Neural progenitor cell (in vitro differentiated cells): ENCODE results near the gene MINDY3. TPM values are rescaled to one million over a fixed set of nuclear protein-coding genes. Genes with fewer than 3 reads are reported as not detected.

Source experiments
- DNase-seq: peaks from one replicate; pipeline ENCODE4 v3.0.0-alpha.2; 2016; ENCODE audit warnings: low spot score
- H2AFZ ChIP-seq: fragments of 200-600 bp; sonication (generic); replicated peaks from 2 replicates; pipeline ENCODE4 v1.6.1; 2016; ENCODE audit warnings: antibody characterized with exemption
- H3F3A ChIP-seq: fragments of 200-600 bp; sonication (generic); 2 replicates; pipeline ENCODE4 v1.6.1; 2016; ENCODE audit warnings: antibody characterized with exemption, low read depth
- H3K27ac ChIP-seq: fragments of 200-600 bp; sonication (generic); 2 replicates; pipeline ENCODE4 v1.5.1; 2016; ENCODE audit warnings: mild to moderate bottlenecking
- H3K27me3 ChIP-seq: fragments of 200-600 bp; sonication (generic); 2 replicates; pipeline ENCODE4 v1.6.1; 2016; ENCODE audit warnings: mild to moderate bottlenecking, moderate library complexity
- H3K36me3 ChIP-seq: fragments of 200-600 bp; sonication (generic); 2 replicates; pipeline ENCODE4 v1.5.1; 2016
- H3K4me1 ChIP-seq: fragments of 200-600 bp; sonication (generic); 2 replicates; pipeline ENCODE4 v1.6.1; 2016; ENCODE audit warnings: mixed run types
- H3K4me2 ChIP-seq: fragments of 200-600 bp; sonication (generic); 2 replicates; pipeline ENCODE4 v1.6.1; 2016
- H3K4me3 ChIP-seq: fragments of 200-600 bp; sonication (generic); 2 replicates; pipeline ENCODE4 v1.5.1; 2016
- H3K79me2 ChIP-seq: fragments of 200-600 bp; sonication (generic); 2 replicates; pipeline ENCODE4 v1.6.1; 2016; ENCODE audit warnings: low read depth
- H3K9ac ChIP-seq: fragments of 200-600 bp; sonication (generic); 2 replicates; pipeline ENCODE4 v1.6.1; 2016
- H3K9me3 ChIP-seq: fragments of 200-600 bp; sonication (generic); 2 replicates; pipeline ENCODE4 v1.5.1; 2016; ENCODE audit warnings: low read depth
- H4K20me1 ChIP-seq: fragments of 200-600 bp; sonication (generic); 2 replicates; pipeline ENCODE4 v1.6.1; 2016; ENCODE audit warnings: low read depth
- H3K27ac Mint-ChIP-seq: 3 replicates; pipeline ENCODE4 v1.8.0; 2021; ENCODE audit warnings: mixed read lengths
- H3K27me3 Mint-ChIP-seq: 2 replicates; pipeline ENCODE4 v1.8.0; 2022; ENCODE audit warnings: low read depth, mild to moderate bottlenecking, inconsistent platforms, moderate library complexity, mixed read lengths; ENCODE audit not compliant: insufficient read depth
- H3K36me3 Mint-ChIP-seq: 3 replicates; pipeline ENCODE4 v1.8.0; 2021; ENCODE audit warnings: mixed read lengths
- H3K4me1 Mint-ChIP-seq: 3 replicates; pipeline ENCODE4 v1.8.0; 2021; ENCODE audit warnings: mixed read lengths
- H3K4me3 Mint-ChIP-seq: 3 replicates; pipeline ENCODE4 v1.8.0; 2021; ENCODE audit warnings: mild to moderate bottlenecking, moderate library complexity, mixed read lengths
- H3K9me3 Mint-ChIP-seq: 3 replicates; pipeline ENCODE4 v1.8.0; 2020; ENCODE audit warnings: mixed read lengths
- EZH2 ChIP-seq: fragments of 200-600 bp; sonication (generic); IDR thresholded peaks from 2 replicates; pipeline ENCODE4 v1.6.1; 2017; ENCODE audit warnings: antibody characterized with exemption, mild to moderate bottlenecking, moderate library complexity
- EZH2phosphoT487 ChIP-seq: fragments of 200-600 bp; sonication (generic); IDR thresholded peaks from 2 replicates; pipeline ENCODE4 v1.6.1; 2017; ENCODE audit warnings: antibody characterized with exemption
- total RNA-seq: library from RNA; depleted of rRNA; stranded (reverse); fragments of >200 nt; gene quantifications from 2 replicates; pipeline ENCODE4 v1.2.3, GENCODE V29; 2015; ENCODE audit warnings: low replicate concordance
- TF ChIP-seq, protein P1 (sequence below): fragments of 200-600 bp; sonication (generic); IDR thresholded peaks from 2 replicates; pipeline ENCODE4 v1.5.1; 2017; ENCODE audit warnings: antibody characterized with exemption, mild to moderate bottlenecking

Gene MINDY3
- total RNA-seq, 1 donor from 2014 or later = 28.2 TPM

DNA sequence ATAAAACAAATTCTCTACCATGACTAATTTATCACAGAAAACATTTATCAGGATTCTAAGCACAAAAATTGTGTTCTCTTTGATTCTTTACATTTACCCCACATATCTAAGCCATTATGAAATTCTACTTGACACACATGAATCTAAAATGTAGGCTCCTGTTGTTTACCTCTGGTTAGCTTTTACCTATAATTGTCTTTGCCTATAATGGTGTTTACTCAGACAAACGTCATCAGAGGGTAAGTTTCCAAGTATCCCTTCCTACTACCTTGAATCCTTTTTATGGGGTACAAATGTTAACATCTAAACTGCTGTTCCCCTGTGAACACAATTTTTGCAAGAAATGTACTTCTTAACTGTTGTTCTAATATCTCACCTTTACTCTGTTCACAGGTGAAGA is 63.5 kb downstream of the MINDY3 start:
- Histone ChIP-seq H3K4me1 (no peaks in the 10 kb centered on the region), H2AFZ (no peak overlapping the region), H3K9ac (no peak overlapping the region), H3K79me2 (no peaks in the 10 kb centered on the region), H3K36me3 (no peaks in the 10 kb centered on the region), H3F3A (no peaks in the 10 kb centered on the region), H3K4me3 (no peak overlapping the region), H3K9me3 (no peaks in the 10 kb centered on the region), H3K27ac (no peak overlapping the region), H3K27me3 (no peaks in the 10 kb centered on the region), H3K4me2 (no peak overlapping the region), H4K20me1 (no peaks in the 10 kb centered on the region)
- Mint-ChIP-seq H3K4me3 (no peak overlapping the region), H3K4me1 (no peaks in the 10 kb centered on the region), H3K27ac (no peak overlapping the region), H3K27me3 (no peaks in the 10 kb centered on the region), H3K9me3 (peaks cover 4% of the 10 kb centered on the region), H3K36me3 (peaks cover 16% of the 10 kb centered on the region)
- DNase-seq = no peak
- TF ChIP-seq, protein P1, sequence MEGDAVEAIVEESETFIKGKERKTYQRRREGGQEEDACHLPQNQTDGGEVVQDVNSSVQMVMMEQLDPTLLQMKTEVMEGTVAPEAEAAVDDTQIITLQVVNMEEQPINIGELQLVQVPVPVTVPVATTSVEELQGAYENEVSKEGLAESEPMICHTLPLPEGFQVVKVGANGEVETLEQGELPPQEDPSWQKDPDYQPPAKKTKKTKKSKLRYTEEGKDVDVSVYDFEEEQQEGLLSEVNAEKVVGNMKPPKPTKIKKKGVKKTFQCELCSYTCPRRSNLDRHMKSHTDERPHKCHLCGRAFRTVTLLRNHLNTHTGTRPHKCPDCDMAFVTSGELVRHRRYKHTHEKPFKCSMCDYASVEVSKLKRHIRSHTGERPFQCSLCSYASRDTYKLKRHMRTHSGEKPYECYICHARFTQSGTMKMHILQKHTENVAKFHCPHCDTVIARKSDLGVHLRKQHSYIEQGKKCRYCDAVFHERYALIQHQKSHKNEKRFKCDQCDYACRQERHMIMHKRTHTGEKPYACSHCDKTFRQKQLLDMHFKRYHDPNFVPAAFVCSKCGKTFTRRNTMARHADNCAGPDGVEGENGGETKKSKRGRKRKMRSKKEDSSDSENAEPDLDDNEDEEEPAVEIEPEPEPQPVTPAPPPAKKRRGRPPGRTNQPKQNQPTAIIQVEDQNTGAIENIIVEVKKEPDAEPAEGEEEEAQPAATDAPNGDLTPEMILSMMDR = no peak
- TF ChIP-seq EZH2phosphoT487 = no peak
- no peak for TF ChIP-seq EZH2

DNA sequence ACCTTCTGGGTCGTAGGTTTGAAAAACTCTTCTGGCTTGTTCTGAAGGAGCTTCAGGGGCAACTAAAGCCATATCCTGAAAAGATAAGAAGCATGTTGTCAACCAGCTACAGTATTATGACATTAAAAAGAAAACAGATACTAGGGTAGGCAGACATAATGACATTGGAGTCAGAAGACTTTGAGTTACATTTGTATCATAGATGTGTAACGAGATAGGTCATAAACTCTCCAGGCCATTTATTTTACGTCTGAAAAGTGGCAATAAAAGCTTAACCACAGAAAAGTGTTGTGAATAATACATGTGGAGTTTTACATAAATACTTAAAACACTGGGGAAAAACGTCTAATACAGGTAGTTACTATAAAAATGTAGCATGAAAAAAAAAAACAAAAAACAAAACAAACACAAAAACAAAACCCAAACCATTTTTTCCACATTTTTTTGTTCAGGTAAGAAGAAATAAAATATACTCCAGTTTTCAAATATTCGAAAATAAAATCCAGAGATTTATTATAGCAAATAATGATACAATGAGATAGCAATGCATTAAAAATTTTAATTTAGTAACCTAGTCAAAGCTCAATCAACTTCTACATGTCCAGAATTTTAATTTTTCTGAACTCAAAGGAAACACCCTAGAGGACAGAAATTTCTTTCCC is 64.1 kb downstream of the MINDY3 start:
- H3K4me3 Mint-ChIP-seq = no peak overlapping the region
- TF ChIP-seq EZH2phosphoT487 = no peak
- TF ChIP-seq, protein P1 = no peak
- TF ChIP-seq EZH2 = no peak
- H3K4me1 ChIP-seq = no peaks in the 10 kb centered on the region
- H3K36me3 ChIP-seq = no peaks in the 10 kb centered on the region
- H3K27me3 ChIP-seq = no peaks in the 10 kb centered on the region
- no peaks in the 10 kb centered on the region for H3K79me2 ChIP-seq
- H3K9ac ChIP-seq = no peak overlapping the region
- no peaks in the 10 kb centered on the region for H4K20me1 ChIP-seq
- peaks cover 4% of the 10 kb centered on the region for H3K9me3 Mint-ChIP-seq
- no peak overlapping the region for H3K4me3 ChIP-seq
- no peak overlapping the region for H3K27ac Mint-ChIP-seq
- H3K36me3 Mint-ChIP-seq = peaks cover 12% of the 10 kb centered on the region
- no peak overlapping the region for H3K27ac ChIP-seq
- H3K9me3 ChIP-seq = no peaks in the 10 kb centered on the region
- H3K4me1 Mint-ChIP-seq = no peaks in the 10 kb centered on the region
- no peak for DNase-seq
- H2AFZ ChIP-seq = no peak overlapping the region
- no peaks in the 10 kb centered on the region for H3F3A ChIP-seq
- no peak overlapping the region for H3K4me2 ChIP-seq
- no peaks in the 10 kb centered on the region for H3K27me3 Mint-ChIP-seq

DNA sequence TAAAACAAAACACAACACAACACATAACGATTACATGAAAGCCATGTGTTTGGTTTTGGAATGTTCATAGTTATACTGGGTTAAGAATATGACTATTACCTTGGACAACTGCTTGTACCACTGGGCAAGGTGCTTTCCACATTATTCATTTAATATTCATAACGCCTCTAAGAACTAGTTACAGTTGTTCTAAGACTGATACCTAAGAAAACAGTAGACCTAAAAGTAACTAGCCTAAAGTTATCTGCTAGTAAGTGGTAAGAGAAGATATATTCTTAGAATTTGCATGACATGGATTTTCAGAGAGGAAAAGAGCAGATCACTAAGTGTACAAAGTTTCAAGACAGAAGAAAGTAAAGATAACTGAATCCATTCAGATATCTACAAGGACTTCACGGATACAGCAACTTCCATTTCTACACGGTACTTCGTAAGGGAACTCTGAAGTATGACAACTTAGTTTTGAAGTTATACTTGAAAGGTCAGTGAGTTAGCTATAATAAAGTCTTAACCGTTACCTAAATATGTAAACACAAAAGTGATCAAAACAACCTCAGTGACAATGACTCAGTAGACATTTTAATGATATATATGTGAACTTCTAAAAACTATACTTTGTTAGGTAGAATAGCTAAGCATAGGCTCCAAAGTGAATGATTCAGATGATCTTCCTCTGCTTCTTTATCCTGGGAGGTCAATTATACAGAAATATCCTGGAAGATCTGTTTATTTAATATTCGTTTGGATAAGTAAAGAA is 65.1 kb downstream of the MINDY3 start:
- no peaks in the 10 kb centered on the region for H3K9me3 ChIP-seq

More for the DNA sequence above, 65.1 kb downstream of the MINDY3 start:
- no peak overlapping the region for H2AFZ ChIP-seq
- Mint-ChIP-seq H3K36me3 (peaks cover 3% of the 10 kb centered on the region), H3K9me3 (no peaks in the 10 kb centered on the region), H3K4me3 (no peak overlapping the region), H3K27me3 (no peaks in the 10 kb centered on the region), H3K4me1 (no peaks in the 10 kb centered on the region), H3K27ac (no peak overlapping the region)
- H3K4me1 ChIP-seq = no peaks in the 10 kb centered on the region
- H3K27me3 ChIP-seq = no peaks in the 10 kb centered on the region
- no peaks in the 10 kb centered on the region for H3K36me3 ChIP-seq
- no peak overlapping the region for H3K9ac ChIP-seq
- H3K79me2 ChIP-seq = no peaks in the 10 kb centered on the region
- TF ChIP-seq EZH2phosphoT487 = no peak
- TF ChIP-seq, protein P1 = no peak
- TF ChIP-seq EZH2 = no peak
- H3F3A ChIP-seq = no peaks in the 10 kb centered on the region
- no peak overlapping the region for H3K27ac ChIP-seq
- H3K4me2 ChIP-seq = no peak overlapping the region
- DNase-seq = no peak
- no peak overlapping the region for H3K4me3 ChIP-seq
- H4K20me1 ChIP-seq = no peaks in the 10 kb centered on the region
